ENCODE measurements around the gene DDX54.

Gene DDX54, protein sequence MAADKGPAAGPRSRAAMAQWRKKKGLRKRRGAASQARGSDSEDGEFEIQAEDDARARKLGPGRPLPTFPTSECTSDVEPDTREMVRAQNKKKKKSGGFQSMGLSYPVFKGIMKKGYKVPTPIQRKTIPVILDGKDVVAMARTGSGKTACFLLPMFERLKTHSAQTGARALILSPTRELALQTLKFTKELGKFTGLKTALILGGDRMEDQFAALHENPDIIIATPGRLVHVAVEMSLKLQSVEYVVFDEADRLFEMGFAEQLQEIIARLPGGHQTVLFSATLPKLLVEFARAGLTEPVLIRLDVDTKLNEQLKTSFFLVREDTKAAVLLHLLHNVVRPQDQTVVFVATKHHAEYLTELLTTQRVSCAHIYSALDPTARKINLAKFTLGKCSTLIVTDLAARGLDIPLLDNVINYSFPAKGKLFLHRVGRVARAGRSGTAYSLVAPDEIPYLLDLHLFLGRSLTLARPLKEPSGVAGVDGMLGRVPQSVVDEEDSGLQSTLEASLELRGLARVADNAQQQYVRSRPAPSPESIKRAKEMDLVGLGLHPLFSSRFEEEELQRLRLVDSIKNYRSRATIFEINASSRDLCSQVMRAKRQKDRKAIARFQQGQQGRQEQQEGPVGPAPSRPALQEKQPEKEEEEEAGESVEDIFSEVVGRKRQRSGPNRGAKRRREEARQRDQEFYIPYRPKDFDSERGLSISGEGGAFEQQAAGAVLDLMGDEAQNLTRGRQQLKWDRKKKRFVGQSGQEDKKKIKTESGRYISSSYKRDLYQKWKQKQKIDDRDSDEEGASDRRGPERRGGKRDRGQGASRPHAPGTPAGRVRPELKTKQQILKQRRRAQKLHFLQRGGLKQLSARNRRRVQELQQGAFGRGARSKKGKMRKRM

DNA sequence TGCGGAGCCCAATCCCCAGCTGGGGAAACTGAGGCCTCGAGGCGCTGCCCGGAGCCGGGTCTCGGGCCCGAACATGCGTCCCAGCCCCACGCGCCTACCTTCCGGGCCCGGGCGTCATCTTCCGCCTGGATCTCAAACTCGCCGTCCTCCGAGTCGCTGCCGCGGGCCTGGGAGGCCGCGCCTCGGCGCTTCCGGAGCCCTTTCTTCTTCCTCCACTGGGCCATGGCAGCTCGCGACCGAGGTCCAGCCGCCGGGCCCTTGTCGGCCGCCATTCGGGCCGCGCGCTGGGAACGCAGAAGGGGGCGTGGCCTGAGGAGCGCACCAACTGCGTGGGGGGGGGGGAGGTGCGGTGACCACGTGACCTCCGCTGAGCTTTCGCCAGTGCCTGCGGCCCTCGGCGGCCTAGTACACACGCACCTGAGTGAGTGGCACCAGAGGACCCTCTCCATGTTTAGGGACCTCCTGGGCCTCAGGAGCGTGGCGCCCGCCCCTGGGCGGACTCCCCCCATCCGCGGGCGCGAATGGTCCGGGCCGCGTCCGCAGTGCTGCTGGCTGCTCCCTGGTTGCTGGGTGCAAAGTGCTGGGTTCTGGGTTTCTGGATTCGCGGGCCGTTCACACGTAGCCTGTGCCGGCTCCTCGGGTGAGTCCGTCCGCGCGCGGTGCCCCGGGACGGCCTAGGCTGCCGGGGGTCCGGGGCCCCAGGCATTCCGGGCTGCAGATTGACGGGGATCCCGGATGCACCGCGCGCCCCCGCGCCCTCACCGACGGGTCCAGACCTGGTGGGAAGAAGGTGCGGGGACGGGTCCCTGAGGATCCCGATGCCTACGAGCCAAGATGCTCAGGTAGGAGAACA is at the start of gene DDX54, which contains the start of gene RITA1:
Gene DDX54, minus strand, starts transcription at position 299 of the 853 bp plus-strand sequence. Its CDS starts 27 bp downstream, at position 272.
Gene RITA1, plus strand, starts transcription at position 542 of the 853 bp plus-strand sequence. CDS start 1,026 bp downstream, outside the sequence.
- peak within 1 kb of the TSS; percentile 93 for H3K4me3 Mint-ChIP-seq
- H3K36me3 Mint-ChIP-seq: peaks cover 8% of the 10 kb centered on the region
- no peaks in the 10 kb centered on the region for H3K9me3 Mint-ChIP-seq
- peak within 1 kb of the TSS; percentile 96 for H3K27ac Mint-ChIP-seq
- H3K4me1 Mint-ChIP-seq: peaks cover 24% of the 10 kb centered on the region
- DNase-seq (ENCODE audit: low spot score in 2 of 2): peak; percentile 82 to 93
- peak; percentile 61 for ATAC-seq (ENCODE audit: low read depth)
- no peaks in the 10 kb centered on the region for H3K27me3 Mint-ChIP-seq

DNA sequence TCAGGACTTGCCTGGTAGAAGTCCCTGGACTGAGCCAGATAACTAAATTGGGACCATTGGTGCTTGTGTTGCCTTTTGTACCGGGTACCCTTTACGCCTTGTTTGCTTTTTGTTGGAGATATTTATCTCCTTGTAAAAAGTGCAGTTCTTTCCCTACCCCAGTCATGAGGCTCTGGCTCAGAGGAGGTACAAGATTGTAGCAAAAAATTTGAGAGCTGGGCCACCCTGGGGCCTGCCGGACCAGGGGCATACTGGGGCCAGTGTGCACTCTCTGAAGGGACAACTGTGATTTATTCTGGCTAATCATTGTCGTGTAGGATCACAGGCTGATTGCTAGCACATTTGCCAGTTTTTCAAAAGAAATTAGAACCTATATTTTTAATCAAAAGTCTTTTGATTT is 49.2 kb upstream of the DDX54 start:
- H3K27ac Mint-ChIP-seq: peak overlapping the region; percentile 77
- H3K9me3 Mint-ChIP-seq: no peaks in the 10 kb centered on the region
- H3K4me1 Mint-ChIP-seq: peaks cover 25% of the 10 kb centered on the region
- no peak overlapping the region for H3K4me3 Mint-ChIP-seq
- ATAC-seq (ENCODE audit: low read depth) (no peak), DNase-seq (ENCODE audit: low spot score in 2 of 2) (no peak)
- H3K27me3 Mint-ChIP-seq: no peaks in the 10 kb centered on the region
- H3K36me3 Mint-ChIP-seq: peaks cover 9% of the 10 kb centered on the region

DNA sequence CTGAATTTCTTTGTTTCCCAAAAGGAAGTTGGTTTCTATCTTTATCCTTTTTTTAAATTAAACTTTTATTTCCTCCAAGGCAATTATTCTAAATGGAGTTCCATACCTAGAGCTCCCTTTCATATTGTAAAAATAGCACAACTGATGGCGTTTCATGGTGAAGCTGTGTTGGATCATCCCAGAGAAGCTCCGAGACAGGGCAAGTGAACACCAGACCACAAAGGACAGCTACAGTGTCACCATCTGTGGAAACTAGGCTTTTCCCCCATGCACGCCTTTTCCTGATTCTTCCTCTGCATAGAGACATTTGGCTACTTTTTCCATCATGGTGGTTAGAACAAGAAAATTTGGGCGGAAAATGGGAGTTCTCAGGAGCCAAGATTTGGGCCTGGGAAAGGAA is 48.7 kb upstream of the DDX54 start:
- peaks cover 9% of the 10 kb centered on the region for H3K36me3 Mint-ChIP-seq
- no peak overlapping the region for H3K4me3 Mint-ChIP-seq
- H3K4me1 Mint-ChIP-seq: peaks cover 26% of the 10 kb centered on the region

DNA sequence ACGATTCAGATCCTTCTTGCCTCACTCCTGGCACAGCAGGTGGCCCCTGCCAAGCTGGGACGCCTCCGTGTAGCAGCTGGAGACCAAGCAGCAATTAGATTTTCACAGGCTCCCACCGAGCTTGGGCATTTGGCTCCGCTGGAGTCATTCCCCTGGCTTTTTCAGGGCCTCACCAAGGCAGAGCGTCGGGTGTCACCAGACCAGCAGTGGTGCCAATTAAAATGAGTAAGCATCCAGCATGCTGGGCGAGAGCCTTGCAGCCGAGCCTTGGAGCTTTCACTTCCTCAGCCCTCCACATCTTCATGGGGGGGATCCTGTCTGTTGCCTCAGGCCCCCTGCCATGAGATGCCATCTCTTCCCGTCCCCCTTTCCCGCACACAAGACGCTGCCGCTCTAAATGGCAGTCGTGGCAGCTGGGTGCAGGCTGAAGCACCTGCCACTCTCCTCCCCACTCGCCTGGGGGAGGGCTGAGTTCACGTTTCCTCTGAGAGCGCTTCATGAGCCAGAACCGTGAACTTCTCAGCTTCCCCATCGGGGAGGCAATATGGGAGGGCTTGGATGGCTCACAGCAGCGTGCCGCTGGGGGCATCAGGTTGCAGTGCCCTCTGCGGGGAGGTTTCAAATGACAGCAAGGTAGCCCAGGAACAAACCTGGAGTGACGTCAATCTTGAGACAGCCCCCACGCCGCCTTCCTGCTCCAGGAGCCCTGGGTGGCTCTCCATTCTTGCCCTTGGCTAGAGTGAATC is 47.7 kb upstream of the DDX54 start:
- H3K36me3 Mint-ChIP-seq: peaks cover 11% of the 10 kb centered on the region
- peak overlapping the region; percentile 85 for H3K4me3 Mint-ChIP-seq
- H3K27ac Mint-ChIP-seq: peak overlapping the region; percentile 73
- DNase-seq (ENCODE audit: low spot score in 2 of 2) (peak; percentile 80 to 82), ATAC-seq (ENCODE audit: low read depth) (peak; percentile 88)
- H3K9me3 Mint-ChIP-seq: no peaks in the 10 kb centered on the region
- H3K4me1 Mint-ChIP-seq: peaks cover 30% of the 10 kb centered on the region
- no peaks in the 10 kb centered on the region for H3K27me3 Mint-ChIP-seq

More for the DNA sequence above, 48.7 kb upstream of the DDX54 start:
- peak overlapping the region; percentile 77 for H3K27ac Mint-ChIP-seq
- ATAC-seq (ENCODE audit: low read depth): no peak
- DNase-seq (ENCODE audit: low spot score in 2 of 2): no peak
- H3K27me3 Mint-ChIP-seq: no peaks in the 10 kb centered on the region
- H3K9me3 Mint-ChIP-seq: no peaks in the 10 kb centered on the region

DNA sequence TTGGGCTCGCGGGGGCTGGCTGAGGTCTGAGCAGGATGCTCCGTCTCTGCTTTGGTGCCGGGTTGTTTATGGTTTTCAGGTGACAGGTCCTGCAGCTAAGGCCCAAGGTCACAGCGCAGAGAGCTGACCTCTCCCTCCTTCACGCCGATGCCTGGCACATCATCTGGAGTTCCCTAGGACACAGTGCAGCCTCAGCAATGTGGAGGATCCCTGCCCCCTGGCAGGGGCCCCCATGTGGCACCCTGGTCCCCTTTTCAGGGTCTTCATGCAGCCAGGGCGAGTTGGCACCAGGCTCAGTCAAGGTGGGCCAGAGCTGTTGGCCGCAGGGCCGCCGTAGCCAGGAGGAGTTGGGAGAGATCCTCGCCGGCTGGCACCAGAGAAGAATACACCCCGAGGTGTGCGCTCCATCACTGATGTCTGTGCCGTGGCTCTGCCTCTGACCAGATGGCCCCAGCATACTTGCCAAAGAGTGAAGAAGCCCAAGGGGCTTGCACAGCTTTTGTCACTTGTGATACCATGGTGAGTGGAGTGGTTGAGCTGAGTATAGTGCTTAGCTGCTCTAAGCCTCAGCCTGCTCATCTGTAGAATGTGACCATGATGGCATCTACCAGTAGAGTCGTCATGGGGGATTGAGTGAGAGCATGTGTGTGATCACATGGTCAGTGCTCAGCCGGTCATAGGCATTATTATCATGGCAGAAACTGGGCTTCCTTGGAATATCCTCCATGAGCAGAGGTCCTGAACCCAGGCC is 47.0 kb upstream of the DDX54 start:
- Mint-ChIP-seq H3K9me3 (no peaks in the 10 kb centered on the region), H3K36me3 (peaks cover 15% of the 10 kb centered on the region), H3K27me3 (no peaks in the 10 kb centered on the region), H3K4me1 (peaks cover 31% of the 10 kb centered on the region), H3K4me3 (peak overlapping the region; percentile 37), H3K27ac (no peak overlapping the region)
- DNase-seq (ENCODE audit: low spot score in 2 of 2) (no peak), ATAC-seq (ENCODE audit: low read depth) (no peak)

DNA sequence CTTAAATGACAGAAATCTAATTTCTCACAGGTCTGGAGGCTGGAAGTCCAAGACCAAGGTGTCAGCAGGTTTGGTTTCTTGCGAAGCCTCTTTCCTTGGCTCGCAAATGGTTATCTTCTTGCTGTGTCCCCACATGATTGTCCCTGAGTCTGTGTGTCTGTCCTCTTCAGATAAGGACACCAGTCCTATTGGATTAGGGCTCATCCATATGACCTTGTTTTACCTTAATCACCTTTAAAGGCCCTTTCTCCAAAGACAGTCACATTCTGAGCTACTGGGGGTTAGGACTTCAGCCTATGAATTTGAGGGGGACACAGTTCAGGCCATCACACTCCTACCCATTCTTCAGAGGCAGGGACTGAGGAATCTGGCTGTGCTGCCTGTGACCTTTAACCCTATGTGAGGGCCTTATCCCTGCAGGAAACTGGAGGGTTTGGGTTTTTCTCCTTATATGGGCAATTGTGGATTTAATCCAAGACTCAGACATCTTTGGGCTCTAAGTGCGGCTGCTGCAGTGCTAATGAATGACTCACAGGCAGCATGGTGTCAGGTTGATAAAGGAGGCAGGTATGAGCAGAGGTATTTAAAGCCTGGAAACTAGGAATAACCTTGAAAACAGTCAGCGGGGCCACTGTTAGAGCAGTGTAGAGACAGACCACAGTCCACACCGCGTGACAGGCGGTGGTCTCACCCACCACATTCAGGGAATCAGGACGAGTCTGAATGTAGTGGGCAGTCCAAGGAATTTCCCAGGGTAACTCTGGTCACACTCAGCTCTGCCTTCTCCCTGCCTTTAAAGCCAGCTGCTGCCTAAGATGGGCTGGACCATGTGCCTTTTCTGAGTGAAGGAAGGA is 46.2 kb upstream of the DDX54 start:
- DNase-seq (ENCODE audit: low spot score in 2 of 2): no peak
- no peaks in the 10 kb centered on the region for H3K9me3 Mint-ChIP-seq
- no peak overlapping the region for H3K4me3 Mint-ChIP-seq
- no peak overlapping the region for H3K27ac Mint-ChIP-seq
- no peak for ATAC-seq (ENCODE audit: low read depth)
- peaks cover 15% of the 10 kb centered on the region for H3K36me3 Mint-ChIP-seq
- peaks cover 31% of the 10 kb centered on the region for H3K4me1 Mint-ChIP-seq
- H3K27me3 Mint-ChIP-seq: no peaks in the 10 kb centered on the region

DNA sequence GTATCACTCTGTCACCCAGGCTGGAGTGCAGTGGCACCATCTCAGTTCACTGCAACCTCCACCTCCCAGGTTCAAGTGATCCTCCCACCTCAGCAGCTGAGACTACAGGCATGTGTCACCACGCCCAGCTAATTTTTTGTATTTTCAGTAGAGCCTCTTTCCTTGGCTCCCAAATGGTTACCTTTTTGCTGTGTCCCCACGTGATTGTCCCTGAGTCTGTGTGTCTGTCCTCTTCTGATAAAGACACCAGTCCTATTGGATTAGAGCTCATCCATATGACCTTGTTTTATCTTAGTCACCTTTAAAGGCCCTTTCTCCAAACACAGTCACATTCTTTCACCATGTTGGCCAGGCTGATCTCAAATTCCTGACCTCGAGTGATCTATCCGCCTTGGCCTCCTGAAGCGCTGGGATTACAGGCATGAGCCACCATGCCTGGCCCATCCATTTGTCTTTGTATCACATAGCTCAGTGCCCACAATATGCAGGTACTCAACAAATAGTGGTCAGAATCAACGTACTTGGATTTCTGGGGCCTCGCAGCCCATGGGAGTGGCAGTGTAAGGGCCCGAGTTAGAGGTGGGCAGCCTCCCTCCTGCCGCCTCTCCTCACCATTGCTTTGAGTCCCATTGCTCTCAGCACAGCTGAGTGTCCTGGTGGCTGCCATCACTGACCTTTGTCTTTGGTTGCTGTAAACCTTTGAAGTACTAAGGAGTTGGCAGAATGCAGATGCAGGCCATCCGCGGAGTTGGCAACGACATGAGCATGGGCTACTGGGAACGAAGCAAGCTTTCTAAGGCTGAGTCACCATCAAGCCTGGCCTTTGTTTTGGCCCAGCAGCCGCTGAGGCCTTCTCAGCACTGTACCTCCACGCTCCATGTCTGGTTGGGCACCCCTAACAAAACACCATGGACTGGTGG is 45.3 kb upstream of the DDX54 start:
- no peak overlapping the region for H3K4me3 Mint-ChIP-seq
- no peaks in the 10 kb centered on the region for H3K9me3 Mint-ChIP-seq
- peaks cover 29% of the 10 kb centered on the region for H3K4me1 Mint-ChIP-seq
- peaks cover 12% of the 10 kb centered on the region for H3K36me3 Mint-ChIP-seq
- peak overlapping the region; percentile 82 for H3K27ac Mint-ChIP-seq
- DNase-seq (ENCODE audit: low spot score in 2 of 2): no peak
- H3K27me3 Mint-ChIP-seq: no peaks in the 10 kb centered on the region
- no peak for ATAC-seq (ENCODE audit: low read depth)

DNA sequence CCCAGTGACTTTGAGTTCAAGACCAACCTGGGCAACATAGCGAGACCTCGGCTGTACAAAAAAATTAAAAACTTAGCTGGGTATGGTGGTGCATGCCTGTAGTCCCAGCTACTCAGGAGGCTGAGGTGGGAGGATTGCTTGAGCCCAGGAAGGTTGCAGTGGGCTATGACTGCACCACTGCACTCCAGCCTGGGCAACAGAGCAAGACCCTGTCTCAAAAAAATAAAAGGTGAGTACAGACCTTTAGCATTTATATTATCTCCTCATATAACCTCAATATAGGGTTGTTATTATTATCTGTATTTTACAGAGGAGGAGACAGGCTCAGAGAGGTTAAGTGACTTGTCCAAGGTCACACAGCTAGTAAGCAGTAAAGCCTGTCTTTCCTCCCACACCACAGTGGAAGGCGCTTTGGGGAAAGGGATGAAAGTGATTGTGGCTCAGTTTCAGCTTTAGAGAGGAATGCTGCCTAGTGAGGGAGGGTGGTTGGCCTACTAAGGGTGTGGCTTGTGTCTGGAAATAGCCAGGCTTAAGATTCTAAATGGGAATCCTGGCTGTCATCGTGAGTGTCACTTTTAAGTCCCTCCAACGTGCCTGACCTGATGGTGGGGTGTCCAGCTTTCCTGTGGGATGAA is 43.2 kb upstream of the DDX54 start:
- Mint-ChIP-seq H3K9me3 (no peaks in the 10 kb centered on the region), H3K27ac (peak overlapping the region; percentile 82), H3K4me1 (peaks cover 26% of the 10 kb centered on the region), H3K4me3 (no peak overlapping the region), H3K27me3 (no peaks in the 10 kb centered on the region), H3K36me3 (peaks cover 11% of the 10 kb centered on the region)
- DNase-seq (ENCODE audit: low spot score in 2 of 2): no peak
- ATAC-seq (ENCODE audit: low read depth): no peak

DNA sequence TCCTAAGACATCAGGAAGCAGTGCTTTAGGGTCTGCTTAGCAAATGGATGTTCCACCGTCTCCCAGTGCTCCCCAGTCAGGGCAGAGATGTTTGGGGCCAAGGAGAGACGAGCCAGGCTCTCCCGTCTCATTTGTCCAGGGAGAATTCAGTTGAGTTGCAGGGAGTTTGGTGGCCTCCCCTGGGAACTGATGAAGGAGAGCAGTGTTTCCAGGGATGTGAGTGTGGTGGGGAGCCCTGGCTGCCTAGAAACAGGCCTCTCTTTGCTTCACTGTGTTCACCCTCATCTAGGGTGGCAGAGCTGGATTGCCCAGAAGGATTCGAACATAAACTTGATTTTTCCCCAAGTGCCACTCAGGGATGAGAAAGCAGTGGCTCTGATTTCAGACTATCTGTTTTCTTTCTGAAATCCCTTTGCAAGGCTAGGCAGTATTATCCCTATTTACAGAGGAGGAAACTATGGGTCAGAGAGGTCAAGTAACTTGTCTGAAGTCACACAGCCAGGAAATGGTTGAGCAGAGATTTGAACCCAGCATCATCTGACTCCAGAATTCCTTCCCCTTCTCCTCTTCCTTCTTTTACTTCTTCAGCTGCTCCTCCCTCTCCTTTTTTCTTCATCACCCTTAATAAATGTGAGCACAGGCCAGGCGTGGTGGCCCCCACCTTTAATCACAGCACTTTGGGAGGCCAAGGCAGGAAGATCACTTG is 42.6 kb upstream of the DDX54 start:
- ATAC-seq (ENCODE audit: low read depth) (no peak), DNase-seq (ENCODE audit: low spot score in 2 of 2) (no peak)
- Mint-ChIP-seq H3K4me3 (no peak overlapping the region), H3K27me3 (no peaks in the 10 kb centered on the region), H3K27ac (peak overlapping the region; percentile 82), H3K36me3 (peaks cover 9% of the 10 kb centered on the region), H3K4me1 (peaks cover 25% of the 10 kb centered on the region), H3K9me3 (no peaks in the 10 kb centered on the region)

DNA sequence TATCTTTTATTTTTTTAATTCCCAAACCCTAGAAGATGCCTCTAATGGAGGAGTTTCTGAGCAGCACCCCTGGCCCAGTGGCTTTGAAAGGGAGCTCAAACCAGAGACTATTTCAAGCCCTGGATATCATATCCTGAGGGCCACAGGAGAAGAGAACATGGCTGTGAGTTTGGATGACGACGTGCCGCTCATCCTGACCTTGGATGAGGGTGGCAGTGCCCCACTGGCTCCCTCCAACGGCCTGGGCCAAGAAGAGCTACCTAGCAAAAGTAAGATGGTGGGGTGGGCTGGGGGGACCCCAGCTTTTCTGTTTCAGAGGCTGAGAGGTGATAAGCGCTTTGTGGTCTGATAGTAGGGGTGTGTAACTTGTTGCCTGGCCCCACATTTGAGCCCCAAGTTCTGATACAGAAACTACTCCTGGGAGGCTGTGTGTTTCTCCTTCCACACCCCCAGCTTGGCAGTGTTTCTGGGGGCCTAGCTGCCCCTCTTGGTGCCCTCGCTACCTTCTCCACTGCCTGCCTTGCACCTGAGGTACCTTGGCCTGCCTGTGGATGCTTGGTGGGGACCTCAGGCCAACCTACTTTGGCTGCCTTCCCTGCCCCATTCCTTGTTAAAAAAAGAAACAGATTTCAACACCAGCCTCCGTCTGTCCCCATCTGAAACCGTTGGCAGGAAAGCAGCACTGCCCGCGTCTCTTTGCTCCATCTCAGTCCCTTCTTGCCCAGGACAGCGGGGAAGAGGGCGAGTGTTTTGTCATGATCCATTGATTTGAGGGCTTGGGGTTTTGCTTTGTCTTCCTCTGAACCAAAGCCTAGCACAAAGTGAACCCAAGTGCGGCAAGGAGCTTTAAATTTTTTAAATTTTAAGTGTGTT is 41.7 kb upstream of the DDX54 start:
- ATAC-seq (ENCODE audit: low read depth): no peak
- peaks cover 9% of the 10 kb centered on the region for H3K36me3 Mint-ChIP-seq

More for the DNA sequence above, 41.7 kb upstream of the DDX54 start:
- no peak for DNase-seq (ENCODE audit: low spot score in 2 of 2)
- no peak overlapping the region for H3K4me3 Mint-ChIP-seq
- no peaks in the 10 kb centered on the region for H3K27me3 Mint-ChIP-seq
- no peaks in the 10 kb centered on the region for H3K9me3 Mint-ChIP-seq
- no peak overlapping the region for H3K27ac Mint-ChIP-seq
- peaks cover 29% of the 10 kb centered on the region for H3K4me1 Mint-ChIP-seq

Data from memory B cell (primary cell).